ENCODE data around the gene ETV6. TPM values are rescaled to one million over a fixed set of nuclear protein-coding genes. Genes with fewer than 3 reads are reported as not detected.

The ETV6 gene
- total and polyA plus RNA-seq, 2 of the 8 experiments (the other 6 are each of a cell fraction or from before 2014, with no cell fraction given) = 5.5 to 23.9 TPM

DNA sequence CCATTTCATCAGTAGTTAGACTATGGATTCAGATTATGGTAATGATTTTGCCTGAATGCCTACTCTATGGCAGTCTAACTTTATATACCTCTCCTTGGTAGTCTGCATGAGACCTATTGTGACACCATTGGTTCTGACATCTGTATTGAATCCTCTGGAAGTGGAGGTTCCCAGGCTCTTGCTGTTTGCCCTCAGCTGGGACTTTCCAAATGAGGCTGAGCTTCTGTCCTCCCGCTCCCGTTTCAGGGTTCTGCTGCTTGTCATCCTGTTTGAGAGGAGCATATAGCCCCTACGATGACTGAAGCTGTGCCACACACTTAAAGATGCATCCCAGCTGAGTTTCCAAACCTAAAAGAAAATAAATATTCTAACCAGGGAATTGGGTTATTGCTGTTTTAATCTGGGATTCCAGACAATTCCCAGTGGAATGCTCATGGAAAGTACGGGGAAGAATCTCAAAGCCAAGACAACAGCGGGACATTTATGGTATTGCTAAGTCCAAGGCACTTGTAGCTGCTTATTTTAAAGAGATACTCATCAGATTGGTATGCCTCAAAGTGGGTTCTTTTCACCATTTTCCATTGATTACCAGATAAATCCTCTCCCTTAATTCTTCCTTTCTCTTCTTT, 105.9 kb downstream of the ETV6 start (continued):
- TF ChIP-seq RXRA (IDR thresholded peaks at IDR 0.05; ENCODE audit: insufficient read depth, low read depth, low read length) (no peak), TAF1 (IDR thresholded peaks at IDR 0.05; ENCODE audit: low read depth, low read length) (no peak), EGR1 (IDR thresholded peaks at IDR 0.05; ENCODE audit: borderline replicate concordance, low read depth, low read length) (no peak), CHD2 (IDR thresholded peaks at IDR 0.05; ENCODE audit: low read length) (no peak), SP2 (IDR thresholded peaks at IDR 0.05; ENCODE audit: low read length) (no peak)
- TF ChIP-seq, protein P1, sequence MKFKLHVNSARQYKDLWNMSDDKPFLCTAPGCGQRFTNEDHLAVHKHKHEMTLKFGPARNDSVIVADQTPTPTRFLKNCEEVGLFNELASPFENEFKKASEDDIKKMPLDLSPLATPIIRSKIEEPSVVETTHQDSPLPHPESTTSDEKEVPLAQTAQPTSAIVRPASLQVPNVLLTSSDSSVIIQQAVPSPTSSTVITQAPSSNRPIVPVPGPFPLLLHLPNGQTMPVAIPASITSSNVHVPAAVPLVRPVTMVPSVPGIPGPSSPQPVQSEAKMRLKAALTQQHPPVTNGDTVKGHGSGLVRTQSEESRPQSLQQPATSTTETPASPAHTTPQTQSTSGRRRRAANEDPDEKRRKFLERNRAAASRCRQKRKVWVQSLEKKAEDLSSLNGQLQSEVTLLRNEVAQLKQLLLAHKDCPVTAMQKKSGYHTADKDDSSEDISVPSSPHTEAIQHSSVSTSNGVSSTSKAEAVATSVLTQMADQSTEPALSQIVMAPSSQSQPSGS (IDR thresholded peaks at IDR 0.05; ENCODE audit: low read length) = no peak

Data from H1 (cell line).